ENCODE data around the gene LAGE3. TPM values are rescaled to one million over a fixed set of nuclear protein-coding genes. Genes with fewer than 3 reads are reported as not detected.

Gene LAGE3
- total and polyA plus RNA-seq, 2 donors (not counting 3 experiments of a cell fraction or from before 2014, with no cell fraction given): 14.3 to 31.9 TPM

DNA sequence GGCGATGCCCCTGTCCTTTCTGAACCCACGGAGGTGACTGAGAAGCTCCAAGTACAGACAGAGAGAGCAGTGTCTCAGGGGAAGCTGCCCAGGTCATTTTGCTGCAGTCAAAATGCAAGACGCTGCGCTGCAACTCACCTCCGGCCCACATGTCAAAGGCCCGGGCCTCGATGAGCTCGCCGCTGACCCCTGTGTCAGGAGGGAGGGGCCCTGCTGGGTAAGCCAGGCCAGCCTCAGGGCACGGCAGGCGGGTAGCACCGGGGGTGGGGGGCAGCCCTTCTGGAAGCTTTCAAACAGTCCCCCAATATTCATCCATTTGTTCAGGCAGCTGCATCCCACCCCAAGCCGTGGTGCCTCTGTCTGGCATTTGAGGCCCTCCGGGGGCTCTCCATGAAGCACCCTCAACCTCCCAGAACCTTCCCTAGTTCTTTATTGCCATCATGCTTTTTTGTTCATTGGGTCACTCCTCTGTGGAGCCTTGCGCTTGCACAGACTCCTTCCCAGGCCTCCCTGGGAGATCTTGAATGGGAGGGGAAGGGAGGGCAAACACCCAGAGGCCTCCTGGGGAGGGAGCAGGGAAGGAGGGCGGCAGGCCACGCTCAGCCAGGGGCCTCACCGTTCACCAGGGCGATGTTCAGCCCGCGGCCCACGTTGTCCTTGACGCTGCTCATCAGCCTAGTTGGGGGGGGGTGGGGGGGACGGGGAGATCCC lies 28.7 kb upstream of the LAGE3 start:
- POLR2A ChIA-PET: no interaction called here
- BruUV-seq (replicated peaks): no TSS peak
- H4K20me1 ChIP-seq (replicated peaks; ENCODE audit: control insufficient read depth, extremely low read depth, insufficient read depth, low read length): no peaks in the 10 kb centered on the region
- dilution Hi-C loops (cut with MboI; ENCODE audit: extremely low pct_ligation_motif_present, low sequenced_read_pairs): no loop called here
- no peak overlapping the region for H3K27ac ChIP-seq (ENCODE audit: insufficient read depth, low read depth, low read length)
- no peak overlapping the region for H3K4me2 ChIP-seq (ENCODE audit: insufficient read depth, low read length)
- no peak overlapping the region for H2AFZ ChIP-seq (ENCODE audit: low read depth, low read length)
- no peaks in the 10 kb centered on the region for H3K9me1 ChIP-seq (replicated peaks; ENCODE audit: control insufficient read depth, extremely low read depth, insufficient read depth, low read length)
- peaks cover 6% of the 10 kb centered on the region for H3K4me1 ChIP-seq (ENCODE audit: control insufficient read depth, extremely low read depth, insufficient read depth, low read length)
- no peak overlapping the region for H3K9ac ChIP-seq (replicated peaks; ENCODE audit: extremely low read depth, insufficient read depth, low read length)
- H3K79me2 ChIP-seq (ENCODE audit: control insufficient read depth, insufficient read depth, low read length): no peaks in the 10 kb centered on the region
- CTCF ChIA-PET: no interaction called here
- no peaks in the 10 kb centered on the region for H3K27me3 ChIP-seq (ENCODE audit: control insufficient read depth in 2 of 2, insufficient read depth in 2 of 2, low read length in 2 of 2)
- no peak overlapping the region for H3K4me3 ChIP-seq (replicated peaks in 1 of 3; ENCODE audit: insufficient read depth in 1 of 3, low read depth in 1 of 3, low read length in 3 of 3)
- intact Hi-C loops (cut with micrococcal nuclease): no loop called here
- FAIRE-seq (no peak), DNase-seq (ENCODE audit: low read depth, low spot score) (no peak)
- TF ChIP-seq CTCF (IDR thresholded peaks at IDR 0.05; ENCODE audit: extremely low read depth in 1 of 2, insufficient read depth in 1 of 2, low read depth in 1 of 2, low read length in 2 of 2) (no peak), JUN (IDR thresholded peaks at IDR 0.05; ENCODE audit: borderline replicate concordance, insufficient read depth, insufficient read length, low read depth) (no peak), POLR2AphosphoS5 (IDR thresholded peaks at IDR 0.05; ENCODE audit: insufficient read depth, low read depth, low read length) (no peak), GATA2 (IDR thresholded peaks at IDR 0.05; ENCODE audit: insufficient read depth, insufficient read length, low read depth, low read length) (no peak), FOS (IDR thresholded peaks at IDR 0.05; ENCODE audit: borderline replicate concordance, insufficient read depth, low read length) (no peak), MYC (IDR thresholded peaks at IDR 0.05; ENCODE audit: low read depth, low read length) (no peak), EZH2 (IDR thresholded peaks at IDR 0.05; ENCODE audit: borderline replicate concordance, low read depth, low read length, severe bottlenecking) (no peak), MAX (IDR thresholded peaks at IDR 0.05; ENCODE audit: insufficient read depth, insufficient read length) (no peak), POLR2A (IDR thresholded peaks at IDR 0.05; ENCODE audit: low read depth, low read length) (no peak)
- no peaks in the 10 kb centered on the region for H3K9me3 ChIP-seq (replicated peaks; ENCODE audit: control insufficient read depth, insufficient read depth, low read length)
- no peaks in the 10 kb centered on the region for H3K36me3 ChIP-seq (ENCODE audit: control insufficient read depth in 2 of 2, extremely low read depth in 1 of 2, insufficient read depth in 2 of 2, low read length in 2 of 2)

Data from endothelial cell of umbilical vein (primary cell).